GM10248 (cell line): ENCODE measurements around the gene CSF1R.

Source experiments
- CTCF ChIA-PET: fragments of 300-600 bp; sonication (Branson Sonifier 250); formaldehyde crosslinking; extraction: SDS; loops from one replicate; lab custom pipeline; 2021; ENCODE audit warnings: antibody characterized with exemption; lab: Yijun Ruan, JAX
- POLR2A ChIA-PET: fragments of 350-650 bp; sonication (Branson Sonifier 250); formaldehyde crosslinking; extraction: SDS; loops from one replicate; lab custom pipeline; 2020; ENCODE audit warnings: antibody characterized with exemption; lab: Yijun Ruan, JAX
- DNase-seq: peaks from one replicate; pipeline ENCODE4 v3.0.0; 2012; ENCODE audit errors: extremely low spot score
- TF ChIP-seq, protein P1 (sequence below): IDR thresholded peaks from 2 replicates; pipeline ENCODE4 v1.5.1; 2012; ENCODE audit warnings: mild to moderate bottlenecking, low read depth; ENCODE audit errors: extremely low read depth, missing control alignments, control extremely low read depth

The CSF1R gene

GRCh38 chr5:150085950-150086715 is at the start of gene CSF1R:
Gene CSF1R, minus strand, starts transcription at chr5:150086554. Its CDS starts 127 bp downstream, at chr5:150086427.
- ChIA-PET CTCF (interaction anchor here (1.2 to 2.1 kb wide), 4 partner anchors 11 to 36 kb away, joined by 3 to 10 read pairs (median 4); no protein-coding TSS in a partner anchor), POLR2A (no interaction called here)
- TF ChIP-seq, protein P1, sequence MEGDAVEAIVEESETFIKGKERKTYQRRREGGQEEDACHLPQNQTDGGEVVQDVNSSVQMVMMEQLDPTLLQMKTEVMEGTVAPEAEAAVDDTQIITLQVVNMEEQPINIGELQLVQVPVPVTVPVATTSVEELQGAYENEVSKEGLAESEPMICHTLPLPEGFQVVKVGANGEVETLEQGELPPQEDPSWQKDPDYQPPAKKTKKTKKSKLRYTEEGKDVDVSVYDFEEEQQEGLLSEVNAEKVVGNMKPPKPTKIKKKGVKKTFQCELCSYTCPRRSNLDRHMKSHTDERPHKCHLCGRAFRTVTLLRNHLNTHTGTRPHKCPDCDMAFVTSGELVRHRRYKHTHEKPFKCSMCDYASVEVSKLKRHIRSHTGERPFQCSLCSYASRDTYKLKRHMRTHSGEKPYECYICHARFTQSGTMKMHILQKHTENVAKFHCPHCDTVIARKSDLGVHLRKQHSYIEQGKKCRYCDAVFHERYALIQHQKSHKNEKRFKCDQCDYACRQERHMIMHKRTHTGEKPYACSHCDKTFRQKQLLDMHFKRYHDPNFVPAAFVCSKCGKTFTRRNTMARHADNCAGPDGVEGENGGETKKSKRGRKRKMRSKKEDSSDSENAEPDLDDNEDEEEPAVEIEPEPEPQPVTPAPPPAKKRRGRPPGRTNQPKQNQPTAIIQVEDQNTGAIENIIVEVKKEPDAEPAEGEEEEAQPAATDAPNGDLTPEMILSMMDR, result no peak
- no peak for DNase-seq

GRCh38 chr5:150135557-150136304 is 49.4 kb upstream of the CSF1R start:
- CTCF ChIA-PET, result interaction anchor here (1.1 to 1.9 kb wide), 3 partner anchors 9 to 16 kb away, joined by 3 to 6 read pairs (median 4); no protein-coding TSS in a partner anchor
- no peak for DNase-seq
- POLR2A ChIA-PET, result no interaction called here
- TF ChIP-seq, protein P1, result no peak

DNA sequence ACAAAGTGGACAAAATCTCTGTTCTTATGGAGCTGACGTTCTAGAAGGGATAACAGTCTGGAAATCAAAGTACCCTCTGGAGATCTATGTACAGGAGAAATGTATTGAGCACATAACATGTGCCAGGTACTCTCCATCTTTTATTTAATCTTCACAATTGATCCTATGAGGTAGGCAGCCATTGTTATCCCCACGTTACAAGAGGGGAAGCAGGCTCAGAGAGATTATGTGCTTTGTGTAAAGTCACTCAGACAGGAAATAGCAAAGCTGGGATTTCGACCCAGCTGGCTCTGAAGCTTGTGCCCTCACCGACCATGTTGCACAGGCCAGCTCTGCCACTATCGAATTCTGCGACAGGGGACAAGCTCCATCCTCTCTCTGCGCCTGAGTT is 47.8 kb upstream of the CSF1R start:
- ChIA-PET CTCF (interaction anchor here (1.3 to 3.0 kb wide), 3 partner anchors 9 to 84 kb away, joined by 3 to 11 read pairs (median 5); no protein-coding TSS in a partner anchor), POLR2A (no interaction called here)
- no peak for DNase-seq
- TF ChIP-seq, protein P1, result no peak

DNA sequence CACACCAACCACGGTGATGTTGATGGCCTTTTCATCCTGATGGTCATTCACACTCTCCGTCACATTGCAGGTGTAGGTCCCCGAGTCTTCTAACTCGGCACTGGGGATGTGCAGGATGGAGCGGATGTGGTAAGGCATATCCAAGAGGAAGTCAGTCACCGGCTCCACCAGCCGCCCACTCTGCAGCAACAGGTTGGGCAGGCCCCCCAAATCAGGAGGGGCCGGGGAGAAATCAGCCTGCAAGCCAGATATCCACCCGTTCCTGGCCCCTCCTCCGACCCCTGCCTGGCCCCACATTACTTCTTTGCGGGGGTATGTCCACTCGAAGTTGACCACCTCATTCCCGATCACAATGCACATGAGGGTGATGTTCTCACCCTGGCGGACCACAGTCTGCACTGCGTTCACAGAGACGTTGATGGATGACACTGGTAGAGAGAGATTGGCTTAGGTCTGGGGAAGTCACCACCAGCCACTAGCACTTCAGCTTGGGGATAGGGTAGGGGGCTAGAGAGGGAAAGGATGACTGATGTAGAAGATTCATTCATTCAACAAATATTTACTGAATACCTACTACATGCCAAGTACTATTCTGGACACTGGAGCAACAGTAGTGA is 47.3 kb upstream of the CSF1R start:
- TF ChIP-seq, protein P1, result no peak
- POLR2A ChIA-PET, result no interaction called here
- no peak for DNase-seq
- CTCF ChIA-PET, result interaction anchor here (1.3 to 3.0 kb wide), 3 partner anchors 9 to 85 kb away, joined by 3 to 11 read pairs (median 5); no protein-coding TSS in a partner anchor

- ChIA-PET CTCF (interaction anchor here (1.3 to 3.0 kb wide), 2 partner anchors 30 to 86 kb away, joined by 3 to 11 read pairs; no protein-coding TSS in a partner anchor), POLR2A (no interaction called here)
- no peak for DNase-seq
- TF ChIP-seq, protein P1, result no peak
These were observed 46.4 kb upstream of the CSF1R start for GRCh38 chr5:150132740-150133139.
